SIG-M5 (cell line): ENCODE results near the gene NRARP.

Experiments used
- DNase-seq: peaks from one replicate; lab custom pipeline; 2025; lab: John Stamatoyannopoulos, UW

Gene NRARP

GRCh38 chr9:137297966-137298365 is 4.1 kb downstream of the NRARP start:
- DNase-seq = no peak

GRCh38 chr9:137296670-137297664 is 5.1 kb downstream of the NRARP start:
- DNase-seq = no peak

- no peak for DNase-seq
Observed at GRCh38 chr9:137295849-137296669, 6.0 kb downstream of the NRARP start.

GRCh38 chr9:137295238-137295811 is 6.7 kb downstream of the NRARP start:
- no peak for DNase-seq

- DNase-seq = no peak
Observed at GRCh38 chr9:137294681-137295237, 7.3 kb downstream of the NRARP start.

- DNase-seq = no peak
Observed at GRCh38 chr9:137294091-137294680, 7.9 kb downstream of the NRARP start.

GRCh38 chr9:137293482-137294090 is 8.5 kb downstream of the NRARP start:
- no peak for DNase-seq

GRCh38 chr9:137293094-137293481 is 9.0 kb downstream of the NRARP start:
- DNase-seq = no peak

- DNase-seq = no peak
Observed at GRCh38 chr9:137286975-137287383, 15.1 kb downstream of the NRARP start.

- DNase-seq = no peak
Observed at GRCh38 chr9:137281345-137282116, 20.5 kb downstream of the NRARP start.

GRCh38 chr9:137280474-137281344 is 21.4 kb downstream of the NRARP start:
- DNase-seq = no peak

- no peak for DNase-seq
Observed at GRCh38 chr9:137279741-137280473, 22.2 kb downstream of the NRARP start.

- no peak for DNase-seq
Observed at GRCh38 chr9:137278721-137279711, 23.1 kb downstream of the NRARP start.

- DNase-seq = no peak
Observed at GRCh38 chr9:137278061-137278701, 23.9 kb downstream of the NRARP start.

- DNase-seq = no peak
Observed at GRCh38 chr9:137277329-137278041, 24.6 kb downstream of the NRARP start, which contains the start of gene TOR4A. Gene TOR4A (plus strand): TSS chr9:137277726. CDS start chr9:137278690, 964 bp downstream.
